GM18861 (cell line): ENCODE results near the gene AOPEP.

Experiments used
- ATAC-seq: cut with Tn5 transposase; IDR thresholded peaks from one replicate; pipeline ENCODE4 v1.9.1; 2021; ENCODE audit not compliant: unreplicated experiment

AOPEP gene

GRCh38 chr9:95103871-95104580 lies 377.5 kb downstream of the AOPEP start:
- no peak for ATAC-seq

- no peak for ATAC-seq
Observed at GRCh38 chr9:95104581-95104960, 378.1 kb downstream of the AOPEP start.

GRCh38 chr9:95104980-95105379 lies 378.5 kb downstream of the AOPEP start:
- ATAC-seq, result no peak

- ATAC-seq, result no peak
Observed at GRCh38 chr9:95105519-95106287, 379.2 kb downstream of the AOPEP start.

- no peak for ATAC-seq
Observed at GRCh38 chr9:95107001-95107749, 380.7 kb downstream of the AOPEP start.

- no peak for ATAC-seq
Observed at GRCh38 chr9:95107976-95108375, 381.5 kb downstream of the AOPEP start.

- no peak for ATAC-seq
Observed at GRCh38 chr9:95108777-95109176, 382.3 kb downstream of the AOPEP start.

GRCh38 chr9:95109456-95109855 lies 383.0 kb downstream of the AOPEP start:
- no peak for ATAC-seq

- no peak for ATAC-seq
Observed at GRCh38 chr9:95110921-95111525, 384.5 kb downstream of the AOPEP start.

- ATAC-seq, result no peak
Observed at GRCh38 chr9:95111716-95112115, 385.2 kb downstream of the AOPEP start.

- no peak for ATAC-seq
Observed at GRCh38 chr9:95112436-95113280, 386.2 kb downstream of the AOPEP start.

- no peak for ATAC-seq
Observed at GRCh38 chr9:95115104-95115503, 388.6 kb downstream of the AOPEP start.

- no peak for ATAC-seq
Observed at GRCh38 chr9:95116002-95116807, 389.7 kb downstream of the AOPEP start.

- ATAC-seq, result no peak
Observed at GRCh38 chr9:95116808-95117204, 390.3 kb downstream of the AOPEP start.

- ATAC-seq, result no peak
Observed at GRCh38 chr9:95118596-95118995, 392.1 kb downstream of the AOPEP start.

- ATAC-seq, result no peak
Observed at GRCh38 chr9:95120781-95121370, 394.4 kb downstream of the AOPEP start.

GRCh38 chr9:95124582-95125367 lies 398.3 kb downstream of the AOPEP start:
- ATAC-seq, result no peak

- ATAC-seq, result no peak
Observed at GRCh38 chr9:95125652-95126051, 399.2 kb downstream of the AOPEP start.

- ATAC-seq, result no peak
Observed at GRCh38 chr9:95126739-95127138, 400.2 kb downstream of the AOPEP start.
